ENCODE data around the gene SLAIN2. TPM values are rescaled to one million over a fixed set of nuclear protein-coding genes. Genes with fewer than 3 reads are reported as not detected.
A peak's percentile ranks its signal among the peaks of the same experiment; 100 is the strongest.

SLAIN2 gene
- total RNA-seq, 1 experiment from 2014 or later = 30.8 TPM

DNA sequence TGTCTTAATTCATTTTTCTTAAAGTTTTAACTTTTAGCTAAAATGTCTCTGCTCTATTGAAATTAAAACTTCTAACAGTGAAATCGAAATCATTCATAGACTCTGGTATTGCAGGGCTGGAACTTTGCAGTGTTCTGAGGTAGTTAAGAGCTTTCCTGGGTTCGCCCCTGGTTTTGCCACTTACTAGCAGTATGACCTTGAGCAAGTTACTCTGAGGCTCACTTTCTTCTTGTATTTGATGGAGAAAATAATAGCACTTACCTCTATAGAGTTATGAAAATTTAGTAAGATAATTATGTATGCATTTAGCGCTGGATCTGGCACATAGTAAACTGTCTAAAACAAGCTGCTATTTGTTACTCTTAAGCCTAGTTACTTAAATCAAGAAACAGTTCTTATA, 1.7 kb downstream of the SLAIN2 start:
- Mint-ChIP-seq H3K27ac (no peak overlapping the region), H3K9me3 (no peaks in the 10 kb centered on the region), H3K4me3 (peak overlapping the region; percentile 92 to 95), H3K4me1 (peaks cover 57 to 61% of the 10 kb centered on the region in 2 experiments), H3K27me3 (ENCODE audit: low read depth) (no peaks in the 10 kb centered on the region), H3K36me3 (ENCODE audit: insufficient read depth in 1 of 3, low read depth in 3 of 3) (peaks cover 0 to 2% (median 0%) of the 10 kb centered on the region in 3 experiments; a peak in 1 of 7 replicates)
- H3K79me2 ChIP-seq (ENCODE audit: insufficient read depth, low read length) = peaks cover 36% of the 10 kb centered on the region; the same call in 1 of the 2 replicates
- no CpG with 5 or more reads among the region's 3 CpGs for WGBS (ENCODE audit: extremely low coverage, insufficient read length, low lambda C conversion rate)
- no peak overlapping the region for H3K4ac ChIP-seq (ENCODE audit: low read depth, low read length)
- no peak overlapping the region for H3K14ac ChIP-seq (ENCODE audit: insufficient read depth, low read length)
- H3K27me3 ChIP-seq (ENCODE audit: insufficient read depth, low read length) = no peaks in the 10 kb centered on the region
- H2BK120ac ChIP-seq (ENCODE audit: low read depth, low read length, poor library complexity, severe bottlenecking) = no peak overlapping the region
- H3K23me2 ChIP-seq (ENCODE audit: insufficient read length, low read depth, low read length, poor library complexity, severe bottlenecking) = peaks cover 10% of the 10 kb centered on the region
- H3K4me1 ChIP-seq (ENCODE audit: insufficient read depth, low read length) = no peaks in the 10 kb centered on the region
- no peak overlapping the region for H3K9ac ChIP-seq (ENCODE audit: extremely low read depth, insufficient read length, low read length)
- H3K27ac ChIP-seq (ENCODE audit: insufficient read length, low read depth, low read length) = no peak overlapping the region
- H3K79me1 ChIP-seq (ENCODE audit: insufficient read depth, low read depth, low read length, poor library complexity, severe bottlenecking) = no peaks in the 10 kb centered on the region
- no peak overlapping the region for H2BK15ac ChIP-seq (ENCODE audit: low read depth, low read length)
- TF ChIP-seq, protein P1, sequence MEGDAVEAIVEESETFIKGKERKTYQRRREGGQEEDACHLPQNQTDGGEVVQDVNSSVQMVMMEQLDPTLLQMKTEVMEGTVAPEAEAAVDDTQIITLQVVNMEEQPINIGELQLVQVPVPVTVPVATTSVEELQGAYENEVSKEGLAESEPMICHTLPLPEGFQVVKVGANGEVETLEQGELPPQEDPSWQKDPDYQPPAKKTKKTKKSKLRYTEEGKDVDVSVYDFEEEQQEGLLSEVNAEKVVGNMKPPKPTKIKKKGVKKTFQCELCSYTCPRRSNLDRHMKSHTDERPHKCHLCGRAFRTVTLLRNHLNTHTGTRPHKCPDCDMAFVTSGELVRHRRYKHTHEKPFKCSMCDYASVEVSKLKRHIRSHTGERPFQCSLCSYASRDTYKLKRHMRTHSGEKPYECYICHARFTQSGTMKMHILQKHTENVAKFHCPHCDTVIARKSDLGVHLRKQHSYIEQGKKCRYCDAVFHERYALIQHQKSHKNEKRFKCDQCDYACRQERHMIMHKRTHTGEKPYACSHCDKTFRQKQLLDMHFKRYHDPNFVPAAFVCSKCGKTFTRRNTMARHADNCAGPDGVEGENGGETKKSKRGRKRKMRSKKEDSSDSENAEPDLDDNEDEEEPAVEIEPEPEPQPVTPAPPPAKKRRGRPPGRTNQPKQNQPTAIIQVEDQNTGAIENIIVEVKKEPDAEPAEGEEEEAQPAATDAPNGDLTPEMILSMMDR (conservative IDR thresholded peaks at IDR 0.05) = no peak
- no peak overlapping the region for H2AFZ ChIP-seq (ENCODE audit: low read length)
- no peak overlapping the region for H3K18ac ChIP-seq (ENCODE audit: insufficient read length, low read depth, low read length)
- H4K20me1 ChIP-seq (ENCODE audit: control insufficient read depth, insufficient read depth, insufficient read length) = no peaks in the 10 kb centered on the region
- H3K56ac ChIP-seq (ENCODE audit: insufficient read length, low read depth, low read length) = no peak overlapping the region
- no peak overlapping the region for H3K23ac ChIP-seq (ENCODE audit: insufficient read length, low read depth, low read length)
- no peaks in the 10 kb centered on the region for H3K9me3 ChIP-seq (ENCODE audit: control insufficient read depth, low read depth, low read length)
- DNase-seq = no peak
- no peak overlapping the region for H4K8ac ChIP-seq (replicated peaks; ENCODE audit: insufficient read length, low read depth, low read length)
- H3K4me2 ChIP-seq (ENCODE audit: insufficient read depth, insufficient read length, low read length) = peak overlapping the region; percentile 91
- H2BK5ac ChIP-seq (ENCODE audit: insufficient read length, low read length) = no peak overlapping the region
- H4K91ac ChIP-seq (ENCODE audit: insufficient read length, low read depth, low read length) = no peak overlapping the region
- no peak overlapping the region for H2BK20ac ChIP-seq (ENCODE audit: low read depth, low read length, poor library complexity, severe bottlenecking)
- H2AK5ac ChIP-seq (ENCODE audit: insufficient read length, low read length) = no peak overlapping the region
- no peak overlapping the region for H3T11ph ChIP-seq (ENCODE audit: low read length)
- H4K5ac ChIP-seq (ENCODE audit: insufficient read length, low read depth, low read length) = no peak overlapping the region
- H2BK12ac ChIP-seq (ENCODE audit: insufficient read length, low read depth, low read length) = no peak overlapping the region

All from H9 (cell line).